ENCODE measurements around the gene ZBTB11. TPM values are rescaled to one million over a fixed set of nuclear protein-coding genes. Genes with fewer than 3 reads are reported as not detected.

ZBTB11 gene
- total RNA-seq, 1 donor from 2014 or later: 18.8 TPM

DNA sequence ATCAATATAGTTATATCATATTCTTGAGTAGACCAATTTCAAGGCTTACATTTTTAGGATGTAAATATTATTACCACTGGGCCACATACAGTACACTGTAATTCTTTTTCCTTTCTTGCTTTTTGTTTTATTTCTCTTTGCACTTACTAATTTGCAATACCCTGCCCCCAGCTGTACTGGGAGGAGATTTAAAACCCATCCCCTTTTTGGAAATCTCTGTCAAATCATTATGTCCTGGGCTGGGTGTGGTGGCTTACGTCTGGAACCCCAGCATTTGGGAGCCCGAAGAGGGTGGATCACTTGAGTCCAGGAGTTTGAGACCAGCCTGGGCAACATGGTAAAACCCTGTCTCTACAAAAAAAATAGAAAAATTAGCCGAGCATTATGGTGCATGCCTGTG is 16.2 kb downstream of the ZBTB11 start:
- DNase-seq (ENCODE audit: low spot score in 2 of 2, unreplicated experiment in 2 of 2): no peak
- Mint-ChIP-seq H3K36me3 (peaks cover 56% of the 10 kb centered on the region), H3K9me3 (no peaks in the 10 kb centered on the region), H3K4me1 (no peaks in the 10 kb centered on the region), H3K4me3 (no peak overlapping the region), H3K27me3 (ENCODE audit: low read depth) (no peaks in the 10 kb centered on the region), H3K27ac (no peak overlapping the region)
- TF ChIP-seq, protein P1, sequence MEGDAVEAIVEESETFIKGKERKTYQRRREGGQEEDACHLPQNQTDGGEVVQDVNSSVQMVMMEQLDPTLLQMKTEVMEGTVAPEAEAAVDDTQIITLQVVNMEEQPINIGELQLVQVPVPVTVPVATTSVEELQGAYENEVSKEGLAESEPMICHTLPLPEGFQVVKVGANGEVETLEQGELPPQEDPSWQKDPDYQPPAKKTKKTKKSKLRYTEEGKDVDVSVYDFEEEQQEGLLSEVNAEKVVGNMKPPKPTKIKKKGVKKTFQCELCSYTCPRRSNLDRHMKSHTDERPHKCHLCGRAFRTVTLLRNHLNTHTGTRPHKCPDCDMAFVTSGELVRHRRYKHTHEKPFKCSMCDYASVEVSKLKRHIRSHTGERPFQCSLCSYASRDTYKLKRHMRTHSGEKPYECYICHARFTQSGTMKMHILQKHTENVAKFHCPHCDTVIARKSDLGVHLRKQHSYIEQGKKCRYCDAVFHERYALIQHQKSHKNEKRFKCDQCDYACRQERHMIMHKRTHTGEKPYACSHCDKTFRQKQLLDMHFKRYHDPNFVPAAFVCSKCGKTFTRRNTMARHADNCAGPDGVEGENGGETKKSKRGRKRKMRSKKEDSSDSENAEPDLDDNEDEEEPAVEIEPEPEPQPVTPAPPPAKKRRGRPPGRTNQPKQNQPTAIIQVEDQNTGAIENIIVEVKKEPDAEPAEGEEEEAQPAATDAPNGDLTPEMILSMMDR (IDR thresholded peaks at IDR 0.05; ENCODE audit: unreplicated experiment): no peak

DNA sequence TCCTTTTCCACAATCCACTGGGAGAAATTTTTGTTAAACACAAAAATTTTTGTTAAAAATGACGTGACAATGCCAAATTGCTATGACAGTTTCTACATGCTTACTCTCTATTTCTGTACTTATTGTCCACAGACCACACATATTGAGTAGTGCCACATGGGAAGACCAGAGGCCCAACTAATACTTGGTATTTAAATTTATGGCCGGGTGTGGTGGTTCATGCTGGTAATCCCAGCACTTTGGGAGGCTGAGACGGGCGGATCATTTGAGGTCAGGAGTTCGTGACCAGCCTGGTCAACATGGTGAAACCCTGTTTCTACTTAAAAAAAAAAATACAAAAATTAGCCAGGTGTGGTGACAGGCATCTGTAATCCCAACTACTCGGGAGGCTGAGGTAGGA is 20.3 kb downstream of the ZBTB11 start:
- H3K27me3 Mint-ChIP-seq (ENCODE audit: low read depth): no peaks in the 10 kb centered on the region
- no peaks in the 10 kb centered on the region for H3K9me3 Mint-ChIP-seq
- no peak overlapping the region for H3K27ac Mint-ChIP-seq
- no peak overlapping the region for H3K4me3 Mint-ChIP-seq
- DNase-seq (ENCODE audit: low spot score in 2 of 2, unreplicated experiment in 2 of 2): no peak
- TF ChIP-seq, protein P1 (IDR thresholded peaks at IDR 0.05; ENCODE audit: unreplicated experiment): no peak
- peaks cover 64% of the 10 kb centered on the region for H3K36me3 Mint-ChIP-seq
- no peaks in the 10 kb centered on the region for H3K4me1 Mint-ChIP-seq

DNA sequence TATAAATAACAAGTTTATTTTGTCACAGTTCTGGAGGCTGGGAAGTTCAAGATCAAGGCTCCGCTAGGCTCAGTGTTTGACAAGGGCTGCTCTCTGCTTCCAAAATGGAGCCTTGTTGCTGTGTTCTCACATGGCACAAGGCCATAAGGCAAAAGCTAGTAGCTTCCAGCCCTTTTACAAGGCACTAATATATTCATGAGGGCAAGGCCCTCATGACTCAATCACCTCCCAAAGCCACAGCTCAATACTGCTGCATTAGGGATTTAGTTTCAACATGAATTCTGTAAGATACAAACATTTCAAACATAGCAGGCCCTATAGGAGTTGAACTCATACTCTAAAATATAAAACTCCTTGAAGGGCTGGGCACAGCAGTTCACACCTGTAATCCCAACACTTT is 30.2 kb downstream of the ZBTB11 start:
- Mint-ChIP-seq H3K9me3 (peaks cover 9% of the 10 kb centered on the region), H3K36me3 (peaks cover 22% of the 10 kb centered on the region), H3K4me1 (peaks cover 2% of the 10 kb centered on the region), H3K4me3 (no peak overlapping the region), H3K27ac (no peak overlapping the region), H3K27me3 (ENCODE audit: low read depth) (no peaks in the 10 kb centered on the region)
- no peak for DNase-seq (ENCODE audit: low spot score in 2 of 2, unreplicated experiment in 2 of 2)
- TF ChIP-seq, protein P1 (IDR thresholded peaks at IDR 0.05; ENCODE audit: unreplicated experiment): no peak

DNA sequence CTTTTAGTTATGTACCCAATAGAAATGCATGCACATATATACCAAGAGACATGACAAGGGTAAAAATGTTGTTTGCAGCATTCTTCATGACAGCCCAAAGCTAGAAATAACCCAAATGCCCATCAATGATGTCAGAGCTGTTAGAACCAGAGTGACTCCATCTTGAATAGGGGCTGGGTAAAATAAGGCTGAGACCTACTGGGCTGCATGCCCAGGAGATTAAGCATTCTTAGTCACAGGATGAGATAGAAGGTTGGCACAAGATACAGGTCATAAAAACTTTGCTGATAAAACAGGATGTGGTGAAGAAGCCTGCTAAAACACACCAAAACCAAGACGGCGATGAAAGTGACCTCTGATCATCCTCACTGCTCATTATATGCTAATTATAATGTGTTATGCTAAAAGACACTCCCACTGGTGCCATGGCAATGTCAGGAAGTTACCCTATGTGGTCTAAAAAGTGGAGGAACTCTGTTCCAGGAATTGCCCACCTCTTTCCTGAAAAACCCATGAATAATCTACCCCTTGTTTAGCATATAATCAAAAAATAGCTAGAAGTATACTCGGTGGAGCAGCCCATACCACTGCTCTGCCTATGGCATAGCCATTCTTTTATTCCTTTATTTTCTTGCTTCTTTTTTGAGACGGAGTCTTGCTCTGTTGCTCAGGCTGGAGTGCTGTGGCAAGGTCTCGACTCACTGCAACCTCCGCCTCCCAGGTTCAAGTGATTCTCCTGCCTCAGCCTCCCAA is 32.9 kb downstream of the ZBTB11 start:
- peaks cover 4% of the 10 kb centered on the region for H3K9me3 Mint-ChIP-seq
- DNase-seq (ENCODE audit: low spot score in 2 of 2, unreplicated experiment in 2 of 2): no peak

DNA sequence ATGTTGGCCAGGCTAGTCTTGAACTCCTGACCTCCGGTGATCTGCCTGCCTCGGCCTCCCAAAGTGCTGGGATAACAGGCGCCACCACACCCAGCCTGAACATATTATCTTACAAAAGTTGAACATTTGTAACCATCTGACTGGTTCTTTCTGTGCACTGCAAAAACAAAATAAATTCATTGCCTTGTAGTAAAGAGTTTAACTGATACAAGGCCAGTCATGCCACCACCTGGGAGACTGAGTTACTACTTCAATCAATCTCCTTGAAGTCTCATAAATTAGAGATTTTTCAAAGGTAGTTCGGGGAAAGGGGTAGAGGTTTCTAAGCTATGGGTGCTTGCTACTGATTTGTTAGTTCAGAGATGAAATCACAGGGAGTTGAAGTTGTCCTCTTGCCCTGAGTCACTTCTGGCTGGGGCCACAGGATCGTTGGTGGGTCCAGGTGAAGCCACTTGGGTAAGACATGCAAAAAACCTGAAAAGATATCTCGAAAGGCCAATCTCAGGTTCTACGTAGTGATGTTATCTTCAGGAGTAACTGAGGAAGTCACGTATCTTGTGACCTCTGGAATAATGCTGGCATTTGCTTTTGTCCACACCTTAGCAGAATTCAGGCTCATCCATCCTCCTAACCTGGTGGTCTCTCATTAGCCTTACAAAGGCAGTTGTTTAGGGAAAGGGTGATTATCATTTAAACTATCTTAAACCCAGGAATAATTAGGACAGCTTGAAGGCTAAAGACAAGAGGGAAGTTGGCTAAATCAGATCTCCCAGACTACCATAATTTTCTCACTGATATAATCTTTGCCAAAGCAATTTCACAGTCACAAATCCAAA is 33.7 kb downstream of the ZBTB11 start:
- Mint-ChIP-seq H3K4me3 (no peak overlapping the region), H3K4me1 (peaks cover 8% of the 10 kb centered on the region), H3K27me3 (ENCODE audit: low read depth) (no peaks in the 10 kb centered on the region), H3K36me3 (peaks cover 5% of the 10 kb centered on the region), H3K27ac (no peak overlapping the region), H3K9me3 (no peaks in the 10 kb centered on the region)
- no peak for DNase-seq (ENCODE audit: low spot score in 2 of 2, unreplicated experiment in 2 of 2)
- TF ChIP-seq, protein P1 (IDR thresholded peaks at IDR 0.05; ENCODE audit: unreplicated experiment): no peak

More for the DNA sequence above, 32.9 kb downstream of the ZBTB11 start:
- Mint-ChIP-seq H3K27me3 (ENCODE audit: low read depth) (no peaks in the 10 kb centered on the region), H3K4me3 (no peak overlapping the region), H3K36me3 (peaks cover 9% of the 10 kb centered on the region), H3K4me1 (peaks cover 8% of the 10 kb centered on the region), H3K27ac (no peak overlapping the region)
- TF ChIP-seq, protein P1 (IDR thresholded peaks at IDR 0.05; ENCODE audit: unreplicated experiment): no peak

Measured in mesothelial cell of epicardium (in vitro differentiated cells).